Iris pigment epithelial cell (primary cell): Measurements from ENCODE around the gene CELF4.
"Not testable (repeated sequence)": the region's sequence is repeated elsewhere in the genome, so short reads cannot be mapped to it uniquely, and the experiment has no call there.

Experiments
- DNase-seq: peaks from one replicate; pipeline ENCODE4 v3.0.0-alpha.2; 2011; ENCODE audit warnings: low read depth

The CELF4 gene

GRCh38 chr18:37358061-37358460 lies 207.5 kb downstream of the CELF4 start:
- DNase-seq: not testable (repeated sequence)

GRCh38 chr18:37355772-37356171 lies 209.8 kb downstream of the CELF4 start:
- no peak for DNase-seq

GRCh38 chr18:37351110-37351509 lies 214.5 kb downstream of the CELF4 start:
- no peak for DNase-seq

- DNase-seq: no peak
Observed at GRCh38 chr18:37348729-37349128, 216.9 kb downstream of the CELF4 start.

GRCh38 chr18:37346048-37346447 lies 219.6 kb downstream of the CELF4 start:
- DNase-seq: no peak

GRCh38 chr18:37343542-37343851 lies 222.1 kb downstream of the CELF4 start:
- DNase-seq: no peak

- no peak for DNase-seq
Observed at GRCh38 chr18:37341473-37342086, 224.0 kb downstream of the CELF4 start.

GRCh38 chr18:37341016-37341415 lies 224.6 kb downstream of the CELF4 start:
- DNase-seq: no peak

GRCh38 chr18:37339701-37340215 lies 225.8 kb downstream of the CELF4 start:
- no peak for DNase-seq

- no peak for DNase-seq
Observed at GRCh38 chr18:37336568-37337285, 228.9 kb downstream of the CELF4 start.

- DNase-seq: peak; percentile 22
Observed at GRCh38 chr18:37335409-37335736, 230.2 kb downstream of the CELF4 start.

GRCh38 chr18:37334631-37335408 lies 230.8 kb downstream of the CELF4 start:
- DNase-seq: peak; percentile 50

GRCh38 chr18:37332628-37333420 lies 232.8 kb downstream of the CELF4 start:
- DNase-seq: no peak

- no peak for DNase-seq
Observed at GRCh38 chr18:37332219-37332618, 233.4 kb downstream of the CELF4 start.

GRCh38 chr18:37330173-37330572 lies 235.4 kb downstream of the CELF4 start:
- DNase-seq: no peak

GRCh38 chr18:37328946-37329719 lies 236.5 kb downstream of the CELF4 start:
- no peak for DNase-seq

GRCh38 chr18:37327063-37327577 lies 238.5 kb downstream of the CELF4 start:
- no peak for DNase-seq

GRCh38 chr18:37322492-37323035 lies 243.0 kb downstream of the CELF4 start:
- peak; percentile 42 for DNase-seq

- no peak for DNase-seq
Observed at GRCh38 chr18:37321582-37322491, 243.8 kb downstream of the CELF4 start.

GRCh38 chr18:37320317-37320716 lies 245.3 kb downstream of the CELF4 start:
- no peak for DNase-seq
